Stimulated activated CD8-positive, alpha-beta memory T cell treated with anti-CD3 and anti-CD28 coated beads, Interleukin-7, amount 100 ng/mL, for 24 hours (primary cell): ENCODE results near the gene MALRD1.

ENCODE experiments used
- DNase-seq: peaks from one replicate; pipeline ENCODE4 v3.0.0-alpha.2; 2020; ENCODE audit warnings: low read depth

MALRD1 gene

DNA sequence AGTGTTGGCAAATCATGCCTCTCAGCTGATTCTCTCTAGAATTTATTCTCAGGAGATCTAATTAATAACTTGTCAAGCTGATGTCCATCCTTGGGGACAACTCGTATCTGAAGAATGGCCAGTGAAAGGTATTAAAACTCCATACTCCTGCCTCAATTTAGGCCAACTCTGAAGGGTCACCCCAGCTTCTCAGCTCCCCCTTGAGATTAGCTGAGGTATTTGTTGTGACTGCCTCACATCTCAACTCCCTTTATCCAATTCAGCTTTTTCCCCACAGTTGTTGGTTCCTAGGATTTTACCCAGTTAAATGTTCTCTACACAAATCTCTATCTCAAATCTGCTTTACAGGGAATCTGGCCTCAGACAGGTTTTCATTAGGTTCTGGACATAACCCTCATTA, 182.4 kb downstream of the MALRD1 start:
- no peak for DNase-seq

DNA sequence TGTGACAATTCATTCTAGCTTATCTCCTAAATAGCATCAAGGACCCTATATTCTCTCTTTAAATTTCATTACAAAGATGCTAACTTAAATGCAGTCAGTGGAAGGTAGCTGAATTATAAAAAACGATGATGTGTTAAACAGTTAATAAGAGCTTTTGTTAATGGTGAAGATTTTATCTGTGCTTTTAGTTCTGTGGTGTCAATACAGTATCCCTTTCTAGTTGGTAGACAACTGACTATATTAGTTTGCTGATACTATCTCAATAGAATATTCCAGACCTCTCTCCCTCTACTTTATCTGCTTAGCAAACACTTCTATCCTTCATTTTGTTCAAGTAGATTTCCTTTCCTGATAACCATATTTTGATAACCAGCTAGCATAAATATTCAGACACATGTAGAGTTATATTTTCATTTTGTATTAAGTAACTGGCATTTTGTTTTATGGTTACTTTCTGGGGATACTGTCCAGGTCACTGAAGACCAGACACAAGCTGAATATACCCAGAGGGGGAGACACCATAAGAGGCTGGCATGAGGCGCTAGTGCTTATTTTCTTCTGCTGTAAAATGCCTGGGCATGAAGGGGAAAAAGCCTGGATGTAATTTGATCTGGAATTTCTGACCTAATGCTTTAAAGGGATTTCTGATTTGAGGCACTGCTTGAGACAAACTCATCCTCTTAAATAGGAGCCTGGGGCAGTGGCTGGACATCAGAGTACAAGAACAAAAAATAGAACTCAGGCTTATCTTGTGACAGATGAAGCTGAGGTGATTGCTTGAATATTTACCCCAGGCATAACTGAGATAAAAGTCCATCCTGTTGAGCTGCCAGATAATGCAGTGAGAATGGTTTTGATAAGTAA, 197.5 kb downstream of the MALRD1 start:
- no peak for DNase-seq

DNA sequence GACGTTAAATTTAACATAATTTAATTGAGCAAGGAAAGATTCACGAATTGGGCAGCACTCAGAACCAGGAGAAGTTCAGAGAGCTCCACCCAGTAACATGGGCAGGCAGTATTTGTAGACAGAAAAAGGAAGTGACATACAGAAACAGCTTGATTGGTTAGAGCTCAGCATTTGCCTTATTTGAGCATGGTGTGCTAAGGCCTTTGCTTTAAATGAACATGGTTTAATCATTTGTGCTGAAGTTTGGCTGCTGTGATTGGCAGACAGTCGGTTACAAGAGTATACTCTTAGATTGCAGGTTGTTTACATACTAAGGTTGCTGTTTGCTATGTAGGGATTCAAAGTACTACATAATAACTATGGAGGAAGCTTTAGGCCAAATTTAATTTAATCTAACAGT, 199.2 kb downstream of the MALRD1 start:
- no peak for DNase-seq

DNA sequence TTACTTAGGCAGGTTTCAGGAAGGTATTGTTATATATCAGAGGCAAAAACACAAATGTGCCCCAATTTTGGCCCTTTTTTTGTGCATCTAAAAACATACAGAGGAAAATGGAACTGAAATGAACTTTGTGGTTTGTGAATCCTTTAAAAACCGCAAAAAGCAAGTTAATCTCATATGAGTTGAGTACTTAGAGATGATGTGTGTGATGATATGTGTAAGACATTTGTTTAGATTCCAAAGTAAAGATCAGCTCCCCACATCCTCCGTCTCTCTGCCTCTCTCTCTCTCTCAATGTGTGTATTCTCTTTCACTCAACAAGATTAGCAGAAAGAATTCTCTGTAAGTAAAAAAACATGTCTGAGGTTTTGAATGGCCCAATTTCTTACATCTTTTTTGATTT, 201.9 kb downstream of the MALRD1 start:
- DNase-seq: no peak

DNA sequence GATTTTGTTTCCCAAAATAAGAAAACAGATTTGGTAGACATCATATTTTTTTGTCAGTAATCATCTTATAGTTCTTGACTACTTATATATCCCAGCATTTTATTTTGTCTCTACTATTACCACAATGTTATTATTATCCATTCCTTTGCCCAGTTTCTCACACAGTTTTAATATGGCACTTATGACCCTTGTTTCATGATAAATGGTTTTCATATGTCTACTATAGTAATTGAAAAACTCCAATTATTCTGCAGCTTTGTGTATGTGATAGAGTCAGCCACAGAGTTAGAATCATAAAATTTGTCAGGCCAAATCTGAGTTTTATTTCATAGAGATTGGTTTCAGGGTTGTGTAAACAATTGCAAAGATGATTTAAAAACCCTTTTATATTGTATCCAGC, 203.9 kb downstream of the MALRD1 start:
- no peak for DNase-seq

DNA sequence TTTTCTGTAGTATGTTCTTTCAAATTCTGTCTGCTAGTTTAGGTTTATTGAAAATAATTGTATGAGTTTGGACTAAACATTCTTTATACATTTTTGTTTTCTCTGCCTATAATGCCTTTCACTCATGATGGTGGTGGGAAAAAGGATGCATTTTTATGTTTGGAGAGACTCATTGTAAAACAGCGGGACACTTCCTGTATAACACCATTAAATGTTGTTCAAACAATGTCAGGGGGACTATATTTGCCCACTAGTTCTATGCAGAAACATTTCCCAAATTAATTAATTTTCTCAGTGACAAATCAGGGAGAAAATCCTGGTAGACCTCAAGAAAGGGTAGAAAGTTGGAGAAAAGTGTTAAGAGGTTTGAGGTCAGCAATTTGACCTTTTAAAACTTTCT, 207.7 kb downstream of the MALRD1 start:
- DNase-seq: no peak

DNA sequence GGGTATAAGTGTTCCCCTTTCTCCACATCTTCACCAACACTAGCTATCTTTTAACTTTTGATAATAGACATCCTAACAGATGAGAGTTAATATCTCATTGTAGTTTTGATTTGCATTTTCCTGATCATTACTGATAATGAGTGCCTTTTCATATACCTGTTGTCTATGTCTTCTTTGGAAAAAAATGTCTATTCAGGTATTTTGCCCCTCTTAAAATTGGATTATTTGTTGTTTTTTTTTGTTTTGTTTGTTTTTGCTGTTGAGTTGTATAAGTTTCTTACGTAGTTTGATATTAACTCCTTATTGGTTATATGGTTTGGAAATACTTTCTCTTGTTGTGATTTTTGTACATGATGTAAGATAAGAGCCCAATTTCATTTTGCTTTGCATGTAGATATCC, 214.7 kb downstream of the MALRD1 start:
- DNase-seq: no peak

DNA sequence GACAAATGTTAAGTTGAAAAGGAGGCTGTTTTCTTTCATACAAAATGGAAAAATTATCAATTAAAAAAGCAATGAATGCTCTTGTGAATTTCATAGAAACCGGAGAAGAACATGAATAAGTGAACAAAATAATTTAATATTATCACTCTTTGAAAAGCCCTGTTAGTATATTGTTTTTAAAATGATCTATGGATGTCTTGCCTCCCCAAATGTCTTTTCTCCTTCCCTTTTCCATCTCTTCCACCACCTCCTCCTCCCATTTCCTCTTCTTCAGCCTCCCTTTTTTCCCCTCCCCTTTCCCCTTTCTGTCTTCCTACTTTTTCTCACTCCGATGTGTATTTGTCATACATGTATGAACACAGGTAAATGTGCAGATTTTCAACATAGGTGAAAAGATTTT, 234.7 kb downstream of the MALRD1 start:
- no peak for DNase-seq

DNA sequence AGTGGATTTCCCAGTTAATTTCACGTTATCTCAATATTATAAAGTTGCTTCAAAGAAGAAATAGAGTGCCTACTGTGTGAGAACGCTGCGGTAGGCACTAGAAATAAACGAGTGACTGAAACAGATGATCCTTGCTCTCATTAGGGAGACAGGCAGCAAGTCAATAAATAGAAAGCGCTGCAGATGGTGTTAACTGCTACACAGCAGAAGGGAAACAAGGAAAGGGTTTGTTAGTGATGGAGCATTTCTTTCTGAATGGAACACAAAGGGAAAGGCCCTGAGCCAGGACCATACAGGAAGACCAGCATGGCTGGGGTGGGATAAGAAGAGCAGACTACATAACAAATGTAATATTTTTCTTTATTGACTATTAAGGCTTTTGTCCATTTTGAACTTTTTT, 235.2 kb downstream of the MALRD1 start:
- no peak for DNase-seq

DNA sequence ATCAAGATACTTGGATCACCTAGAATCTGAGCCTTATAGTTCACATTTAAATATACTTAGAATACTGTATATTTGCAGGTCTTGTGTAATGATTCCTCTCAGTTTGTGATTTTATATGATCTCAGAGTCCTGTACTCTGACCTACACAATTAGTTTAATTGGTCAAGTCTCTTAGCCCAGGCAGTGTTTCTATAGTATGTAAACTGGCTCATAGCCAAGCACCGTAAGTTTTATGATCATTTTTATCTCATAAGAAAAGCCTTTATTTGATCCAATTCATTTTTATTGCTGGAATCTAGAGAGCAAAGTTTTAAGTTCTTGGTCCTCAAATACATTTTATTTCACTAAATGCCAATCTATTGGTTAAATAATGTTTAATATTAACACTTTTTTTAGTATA, 242.2 kb downstream of the MALRD1 start:
- no peak for DNase-seq

DNA sequence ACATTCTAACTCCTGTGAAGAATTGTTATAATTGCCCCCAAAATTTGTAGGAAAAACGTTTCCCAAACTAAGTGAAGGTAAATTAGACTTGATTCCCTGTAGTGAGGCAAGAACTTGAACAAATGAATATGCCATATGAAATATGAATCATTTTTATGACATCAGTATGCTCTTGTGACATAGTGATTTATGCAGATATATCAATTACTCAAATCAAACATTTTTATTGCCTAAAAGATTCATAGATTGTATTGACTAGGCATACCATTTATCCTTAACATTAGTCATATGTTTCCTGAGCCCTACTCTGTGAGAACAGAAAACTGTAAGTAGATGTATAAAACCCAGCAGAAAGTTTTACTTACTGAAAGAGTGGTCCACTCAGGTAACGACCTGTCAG, 245.6 kb downstream of the MALRD1 start:
- DNase-seq: no peak

DNA sequence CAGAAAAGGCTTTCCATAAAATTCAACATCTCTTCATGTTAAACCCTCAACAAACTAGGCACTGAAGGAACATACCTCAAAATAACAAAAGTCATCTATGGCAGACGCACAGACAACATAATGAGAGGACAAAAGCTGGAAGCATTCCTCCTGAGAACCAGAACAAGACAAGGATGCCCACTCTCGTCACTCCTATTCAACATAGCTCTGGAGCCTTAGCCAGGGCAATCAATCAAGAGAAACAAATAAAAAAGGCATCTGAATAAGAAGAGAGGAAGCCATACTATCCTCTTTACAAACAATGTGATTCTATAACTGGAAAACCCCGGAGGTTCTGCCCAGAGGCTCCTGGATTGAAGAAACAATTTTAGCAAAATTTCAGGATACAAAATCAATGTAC, 251.0 kb downstream of the MALRD1 start:
- no peak for DNase-seq

DNA sequence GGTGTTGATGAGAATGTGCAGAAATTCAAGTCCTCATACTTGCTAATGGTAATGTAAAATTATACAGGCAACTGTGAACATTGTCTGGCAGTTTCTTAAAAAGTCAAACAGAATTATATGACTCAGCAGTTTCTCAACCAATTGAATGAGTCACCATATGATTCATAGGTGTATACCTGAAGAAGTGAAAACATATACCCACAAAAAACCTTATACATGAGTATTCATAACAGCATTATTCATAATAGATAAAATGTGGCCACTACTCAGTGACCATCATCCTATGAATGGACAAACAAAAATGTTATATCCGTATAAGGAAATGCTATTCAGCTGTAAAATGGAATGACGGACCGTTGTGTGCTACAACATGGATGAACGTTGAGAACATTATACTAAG, 253.5 kb downstream of the MALRD1 start:
- DNase-seq: no peak

DNA sequence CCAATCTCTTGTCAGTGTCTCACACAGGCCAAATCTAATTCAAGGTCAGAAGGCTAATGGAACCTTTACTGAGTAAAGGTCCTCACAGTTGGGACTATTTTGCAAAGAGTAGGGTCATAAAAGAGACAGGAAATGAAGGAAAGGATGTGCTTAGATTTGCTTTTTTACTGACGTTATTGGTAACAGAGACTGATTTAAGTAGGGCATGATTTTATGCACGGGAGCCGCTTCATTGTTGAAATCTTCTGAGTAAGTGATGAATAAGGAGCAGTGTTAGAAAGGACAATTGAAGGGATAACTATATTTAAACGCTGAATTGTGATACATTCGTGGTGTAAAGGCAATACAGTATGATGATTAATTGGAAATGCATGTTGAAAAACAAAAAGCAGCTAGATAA, 261.5 kb downstream of the MALRD1 start:
- DNase-seq: no peak

DNA sequence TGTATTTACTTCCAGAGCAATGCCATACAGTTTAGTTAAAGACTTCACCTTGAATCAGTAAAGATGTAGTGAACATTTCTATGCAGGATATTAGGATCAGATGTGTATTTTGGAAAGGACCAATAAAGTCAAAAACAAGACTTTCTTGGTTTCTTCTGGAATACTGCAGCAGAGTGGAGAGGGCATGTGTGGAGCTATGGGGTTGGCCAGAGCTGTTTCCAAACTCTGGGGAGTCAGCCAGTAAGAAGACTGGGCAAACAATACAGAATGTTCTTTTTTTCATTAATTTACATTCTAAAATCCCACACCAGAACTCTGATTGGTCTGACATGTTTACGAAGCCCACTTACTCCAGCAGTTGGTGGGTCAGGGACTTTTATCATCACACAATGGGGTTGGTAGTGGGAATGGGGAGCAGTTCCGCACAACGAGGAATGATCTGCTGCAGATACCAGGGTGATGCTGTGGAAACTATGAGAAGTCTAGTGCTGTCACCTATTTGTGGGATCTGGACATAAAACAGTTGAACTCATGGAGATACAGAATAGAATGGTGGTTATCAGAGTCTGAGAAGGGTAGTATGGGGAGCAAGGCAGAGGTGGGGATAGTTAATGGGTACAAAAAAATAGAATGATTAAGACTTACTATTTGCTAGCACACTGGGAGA, 267.7 kb downstream of the MALRD1 start:
- DNase-seq: no peak

DNA sequence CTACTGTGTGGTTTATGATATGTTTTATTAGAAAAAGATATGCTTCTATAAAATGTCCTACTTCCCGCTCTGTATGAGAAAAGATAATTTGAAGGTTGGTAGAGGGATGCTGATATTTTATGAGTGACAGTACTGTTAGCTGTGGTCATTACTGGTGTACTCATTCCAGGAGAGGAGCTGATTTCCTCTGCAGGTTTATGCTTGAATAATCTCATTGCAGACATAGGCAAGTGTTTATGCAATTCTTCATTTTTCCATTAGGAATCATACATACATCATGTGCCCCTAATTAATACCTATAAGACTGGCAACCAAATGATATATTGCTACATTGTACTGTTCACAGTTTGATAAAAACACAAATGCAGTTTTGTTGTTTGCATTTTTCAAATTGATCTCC, 269.4 kb downstream of the MALRD1 start:
- no peak for DNase-seq

DNA sequence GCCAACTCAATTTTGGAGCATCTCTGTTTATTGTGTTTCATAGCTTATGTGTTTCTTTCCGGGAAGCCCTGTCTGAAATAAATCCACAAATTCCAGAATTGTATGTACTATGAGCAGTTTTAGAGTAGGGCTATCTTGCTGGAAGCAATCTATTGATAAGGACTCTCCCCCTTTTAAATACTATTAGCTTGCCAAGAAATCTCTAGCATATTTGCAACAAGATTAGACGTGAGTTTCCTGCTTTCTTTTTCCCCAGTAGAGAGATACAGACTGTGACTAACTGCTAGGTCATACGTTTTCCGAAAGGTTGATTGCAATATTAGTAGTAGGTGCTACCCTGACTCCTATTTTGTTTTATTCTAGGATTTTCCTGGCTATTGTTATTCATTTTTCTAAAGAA, 277.0 kb downstream of the MALRD1 start:
- no peak for DNase-seq

DNA sequence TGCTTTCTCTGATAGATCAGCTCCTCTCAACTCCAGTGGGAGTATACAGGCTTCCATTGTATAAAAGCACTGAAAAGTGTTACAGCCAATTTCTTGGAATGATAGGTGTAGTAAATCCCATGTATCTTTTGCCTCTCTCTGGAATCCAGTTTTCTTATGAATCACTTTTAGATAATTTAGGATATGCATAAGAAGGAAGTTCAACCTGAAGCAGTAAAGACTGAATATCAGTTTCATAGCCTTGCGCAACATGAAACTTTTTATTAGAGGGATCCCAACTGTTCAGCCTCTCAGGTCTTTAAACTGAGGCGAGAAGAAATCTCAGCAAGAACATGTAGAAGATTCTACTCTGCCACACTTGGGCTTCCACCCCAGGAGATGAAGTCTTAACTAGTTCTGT, 280.0 kb downstream of the MALRD1 start:
- DNase-seq: no peak

DNA sequence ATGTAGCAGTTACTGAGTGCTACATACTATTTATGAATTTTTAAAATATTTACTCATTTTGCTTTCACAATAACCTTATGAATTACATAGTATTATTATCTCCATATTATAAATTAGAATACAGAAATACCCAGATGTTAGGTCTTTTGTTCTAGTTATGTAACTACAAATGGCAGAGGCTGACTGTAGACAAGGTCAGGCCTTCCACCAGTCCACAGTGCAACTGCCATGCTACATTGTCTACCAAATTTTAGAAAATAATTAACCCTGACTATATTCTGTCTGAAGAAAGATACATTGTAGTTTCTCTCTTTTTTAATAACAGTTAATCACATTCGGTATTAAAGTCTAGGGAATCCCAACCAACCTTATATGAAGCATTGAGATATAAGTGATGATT, 280.9 kb downstream of the MALRD1 start:
- DNase-seq: no peak

DNA sequence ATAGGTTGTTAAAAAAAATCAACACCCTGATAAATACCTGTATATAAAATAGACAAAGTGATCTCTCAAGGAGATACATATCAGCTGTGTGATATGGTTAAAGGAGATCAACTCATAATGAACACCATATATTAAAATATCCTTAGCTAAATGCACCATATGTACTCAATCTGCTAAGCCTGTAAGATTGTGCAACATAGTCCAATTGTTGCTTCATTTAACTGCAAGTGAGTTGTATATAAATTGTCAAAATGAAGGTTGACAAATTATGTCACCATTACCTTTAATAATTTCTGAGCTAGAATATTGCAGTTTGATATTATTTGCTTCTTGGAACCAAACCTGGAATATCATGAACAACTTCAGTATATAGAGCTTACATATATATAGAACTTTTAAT, 283.7 kb downstream of the MALRD1 start:
- DNase-seq: no peak

DNA sequence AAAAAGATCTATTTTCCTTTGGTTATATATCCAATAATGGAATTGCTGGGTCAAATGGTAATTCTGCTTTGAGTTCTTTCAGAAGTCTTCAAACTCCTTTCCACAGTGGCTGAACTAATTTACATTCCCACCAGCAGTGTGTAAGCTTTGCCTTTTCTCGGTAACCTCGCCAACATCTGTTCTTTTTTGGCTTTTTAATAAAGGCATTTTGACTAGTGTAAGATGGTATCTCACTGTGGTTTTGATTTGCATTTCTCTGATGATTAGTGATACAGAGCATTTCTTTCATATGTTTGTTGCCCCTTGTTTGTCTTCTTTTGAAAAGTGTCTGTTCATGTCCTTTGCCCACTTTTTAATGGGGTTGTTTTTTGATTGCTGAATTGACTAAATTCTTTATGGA, 285.0 kb downstream of the MALRD1 start:
- no peak for DNase-seq

DNA sequence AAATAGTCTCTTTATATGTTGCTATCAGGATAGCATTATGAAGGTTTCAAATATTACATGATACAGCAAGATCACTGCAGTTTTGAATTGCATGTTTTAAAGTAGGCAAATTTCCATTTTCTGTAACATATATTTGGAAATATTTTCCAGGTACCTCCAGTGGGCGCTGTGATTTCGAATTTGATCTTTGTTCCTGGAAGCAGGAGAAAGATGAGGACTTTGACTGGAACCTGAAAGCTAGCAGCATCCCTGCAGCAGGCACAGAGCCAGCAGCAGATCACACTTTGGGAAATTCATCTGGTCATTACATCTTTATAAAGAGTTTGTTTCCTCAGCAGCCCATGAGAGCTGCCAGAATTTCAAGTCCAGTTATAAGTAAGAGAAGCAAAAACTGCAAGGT, 299.0 kb downstream of the MALRD1 start:
- DNase-seq: no peak

DNA sequence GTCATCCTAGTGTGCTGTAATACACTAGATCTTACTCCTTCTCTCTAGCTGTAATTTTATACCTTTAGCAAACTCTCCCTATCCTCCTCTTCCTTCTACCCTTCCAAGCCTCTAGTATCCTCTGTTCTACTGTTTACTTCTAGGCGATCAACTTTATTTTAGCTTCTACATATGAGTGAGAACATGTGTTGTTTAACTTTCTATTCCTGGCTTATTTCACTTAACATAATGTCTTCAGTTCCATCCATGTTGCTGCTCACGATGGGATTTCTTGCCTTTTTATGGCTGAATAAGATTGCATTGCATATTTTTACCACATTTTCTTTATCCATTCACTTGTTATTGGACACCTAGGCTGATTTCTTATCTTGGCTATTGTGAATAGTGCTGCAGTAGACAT, 318.6 kb downstream of the MALRD1 start:
- DNase-seq: no peak

DNA sequence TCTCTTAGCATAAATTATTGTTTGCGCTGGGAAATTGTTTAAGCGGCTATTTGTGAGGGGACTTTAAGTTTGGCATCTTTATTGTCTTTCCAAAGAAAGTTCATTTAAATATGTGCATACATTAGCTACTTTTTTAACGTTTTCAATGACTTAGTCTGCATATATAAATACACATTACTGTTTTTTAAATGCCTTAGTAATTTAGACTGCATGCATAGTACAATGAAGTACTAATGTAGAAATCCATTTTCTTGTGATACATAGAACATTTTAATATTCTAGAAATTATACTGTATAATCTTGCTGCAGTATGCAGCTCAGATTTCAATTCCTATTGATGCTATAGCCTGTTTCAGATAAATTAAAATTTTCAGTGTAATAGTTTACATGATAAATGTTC, 325.4 kb downstream of the MALRD1 start:
- no peak for DNase-seq
